SW480 (cell line): Measurements from ENCODE around the gene CASP8.
"Not testable (repeated sequence)": the region's sequence is repeated elsewhere in the genome, so short reads cannot be mapped to it uniquely, and the experiment has no call there.

ENCODE experiments used
- DNase-seq: peaks from one replicate; pipeline ENCODE4 v3.0.0-alpha.2; 2016; ENCODE audit warnings: low spot score

The CASP8 gene

GRCh38 chr2:201270293-201271001 is 10.1 kb downstream of the CASP8 start:
- no peak for DNase-seq

GRCh38 chr2:201271917-201272316 is 11.6 kb downstream of the CASP8 start:
- no peak for DNase-seq

- DNase-seq = no peak
These were observed 13.1 kb downstream of the CASP8 start for GRCh38 chr2:201273330-201273983.

- no peak for DNase-seq
These were observed 14.7 kb downstream of the CASP8 start for GRCh38 chr2:201275069-201275468.

- DNase-seq = no peak
These were observed 15.7 kb downstream of the CASP8 start for GRCh38 chr2:201275990-201276389.

GRCh38 chr2:201276511-201276910 is 16.2 kb downstream of the CASP8 start:
- DNase-seq = no peak

GRCh38 chr2:201279079-201279478 is 18.7 kb downstream of the CASP8 start:
- DNase-seq = no peak

- no peak for DNase-seq
These were observed 20.1 kb downstream of the CASP8 start for GRCh38 chr2:201280191-201281040.

GRCh38 chr2:201285499-201285898 is 25.2 kb downstream of the CASP8 start:
- no peak for DNase-seq

GRCh38 chr2:201290457-201291148 is 30.3 kb downstream of the CASP8 start:
- DNase-seq = not testable (repeated sequence)

- no peak for DNase-seq
These were observed 38.2 kb downstream of the CASP8 start for GRCh38 chr2:201298462-201299052.

GRCh38 chr2:201299929-201300328 is 39.6 kb downstream of the CASP8 start:
- not testable (repeated sequence) for DNase-seq

- no peak for DNase-seq
These were observed 47.5 kb downstream of the CASP8 start for GRCh38 chr2:201307876-201308275.

GRCh38 chr2:201308914-201309313 is 48.6 kb downstream of the CASP8 start:
- no peak for DNase-seq

- DNase-seq = no peak
These were observed 53.0 kb downstream of the CASP8 start for GRCh38 chr2:201313362-201313761.

GRCh38 chr2:201319511-201319910 is 59.2 kb downstream of the CASP8 start:
- no peak for DNase-seq

- no peak for DNase-seq
These were observed 59.9 kb downstream of the CASP8 start for GRCh38 chr2:201320257-201320656.

GRCh38 chr2:201320701-201321100 is 60.4 kb downstream of the CASP8 start:
- DNase-seq = no peak

- no peak for DNase-seq
These were observed 62.4 kb downstream of the CASP8 start for GRCh38 chr2:201322772-201323171.

- no peak for DNase-seq
These were observed 67.3 kb downstream of the CASP8 start for GRCh38 chr2:201327678-201328077.

GRCh38 chr2:201329409-201329808 is 69.1 kb downstream of the CASP8 start:
- DNase-seq = no peak
